ENCODE results near the gene AGPAT1. TPM values are rescaled to one million over a fixed set of nuclear protein-coding genes. Genes with fewer than 3 reads are reported as not detected.

Gene AGPAT1
- total and polyA plus RNA-seq, 8 donors = 7.3 to 52.6 (median 34.9) TPM

DNA sequence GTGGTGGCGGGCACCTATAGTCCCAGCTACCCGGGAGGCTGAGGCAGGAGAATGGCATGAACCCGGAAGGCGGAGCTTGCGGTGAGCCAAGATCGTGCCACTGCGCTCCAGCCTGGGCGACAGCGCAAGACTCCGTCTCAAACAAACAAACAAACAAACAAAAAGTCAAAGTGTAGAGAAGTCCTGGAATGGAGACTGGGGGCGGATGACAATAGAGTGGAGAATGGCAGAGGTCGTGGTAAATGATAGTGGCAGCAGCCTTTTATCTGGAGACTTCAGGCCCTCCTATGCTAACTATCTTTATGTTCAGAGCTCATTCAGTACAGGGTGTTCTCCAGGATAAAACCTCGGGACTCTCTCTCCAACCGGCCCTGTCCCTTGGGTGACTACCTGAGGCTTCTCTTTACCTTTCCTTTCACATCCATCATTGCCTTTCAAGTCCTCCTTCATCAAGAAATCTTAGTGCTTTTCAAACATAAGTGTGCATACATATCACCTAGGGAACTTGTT is 44.4 kb downstream of the AGPAT1 start:
- intact Hi-C loops (cut with DNase I; ENCODE audit: low total_unique reads) = no loop called here
- H3K27ac ChIP-seq = no peak overlapping the region
- 82 to 87% (median 84%) methylated on average over 14 of the region's 14 CpGs for WGBS, 5 donors

DNA sequence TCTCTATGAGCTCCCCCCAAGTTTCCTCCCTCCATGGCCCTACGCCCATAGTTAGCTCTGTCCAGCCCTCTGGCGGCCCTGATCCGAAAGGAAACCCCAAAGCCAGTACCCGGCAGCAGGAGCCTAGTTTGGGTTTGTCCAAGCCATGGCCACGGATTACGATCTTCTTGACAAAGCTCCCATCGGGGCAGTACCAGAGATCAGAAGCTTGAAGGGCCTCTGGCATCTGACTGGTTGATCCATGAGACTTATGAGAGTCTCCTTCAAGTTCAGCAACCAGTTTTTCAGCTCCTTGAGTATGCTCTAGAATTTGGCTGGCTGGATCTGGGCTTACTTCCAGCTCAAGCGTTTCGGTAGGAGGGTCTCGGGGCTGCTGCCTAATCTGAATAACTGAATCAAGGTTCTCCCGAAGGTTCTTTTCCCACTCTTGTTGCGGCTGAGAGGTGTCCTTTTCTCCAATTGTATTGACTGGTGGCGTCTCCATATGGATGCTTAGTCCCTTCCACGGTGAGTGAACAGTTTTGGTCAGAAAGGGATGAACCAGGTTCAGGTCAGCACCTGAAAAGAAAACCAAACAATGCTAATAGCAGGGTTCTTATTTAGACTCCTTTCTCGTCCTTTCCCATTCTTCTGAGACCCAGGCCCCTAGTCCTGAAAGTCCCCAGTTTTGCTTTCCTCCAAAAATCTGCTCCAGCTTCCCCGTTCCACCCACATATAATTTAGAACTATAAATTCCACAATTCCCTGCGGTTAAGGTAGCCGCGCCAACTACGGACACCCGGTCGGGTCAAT is 46.4 kb downstream of the AGPAT1 start:
- H3K36me3 ChIP-seq = peaks cover 6 to 26% (median 21%) of the 10 kb centered on the region in 4 donors
- DNase-seq = no peak
- peaks cover 26 to 51% (median 40%) of the 10 kb centered on the region in 4 donors for H3K4me1 ChIP-seq
- 22 to 29% (median 28%) methylated on average over 22 of the region's 22 CpGs for WGBS, 5 donors
- H3K4me3 ChIP-seq = peak overlapping the region; percentile 45 to 86 (median 66)
- TF ChIP-seq, protein P1, sequence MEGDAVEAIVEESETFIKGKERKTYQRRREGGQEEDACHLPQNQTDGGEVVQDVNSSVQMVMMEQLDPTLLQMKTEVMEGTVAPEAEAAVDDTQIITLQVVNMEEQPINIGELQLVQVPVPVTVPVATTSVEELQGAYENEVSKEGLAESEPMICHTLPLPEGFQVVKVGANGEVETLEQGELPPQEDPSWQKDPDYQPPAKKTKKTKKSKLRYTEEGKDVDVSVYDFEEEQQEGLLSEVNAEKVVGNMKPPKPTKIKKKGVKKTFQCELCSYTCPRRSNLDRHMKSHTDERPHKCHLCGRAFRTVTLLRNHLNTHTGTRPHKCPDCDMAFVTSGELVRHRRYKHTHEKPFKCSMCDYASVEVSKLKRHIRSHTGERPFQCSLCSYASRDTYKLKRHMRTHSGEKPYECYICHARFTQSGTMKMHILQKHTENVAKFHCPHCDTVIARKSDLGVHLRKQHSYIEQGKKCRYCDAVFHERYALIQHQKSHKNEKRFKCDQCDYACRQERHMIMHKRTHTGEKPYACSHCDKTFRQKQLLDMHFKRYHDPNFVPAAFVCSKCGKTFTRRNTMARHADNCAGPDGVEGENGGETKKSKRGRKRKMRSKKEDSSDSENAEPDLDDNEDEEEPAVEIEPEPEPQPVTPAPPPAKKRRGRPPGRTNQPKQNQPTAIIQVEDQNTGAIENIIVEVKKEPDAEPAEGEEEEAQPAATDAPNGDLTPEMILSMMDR (IDR thresholded peaks at IDR 0.05) = no peak
- TF ChIP-seq POLR2AphosphoS5 (IDR thresholded peaks at IDR 0.05) = no peak
- no peak for TF ChIP-seq POLR2A (IDR thresholded peaks at IDR 0.05)
- no peak for TF ChIP-seq EP300 (IDR thresholded peaks at IDR 0.05)
- H3K27me3 ChIP-seq = no peaks in the 10 kb centered on the region
- peak overlapping the region; percentile 85 to 95 (median 92) for H3K27ac ChIP-seq
- intact Hi-C loops (cut with DNase I; ENCODE audit: low total_unique reads) = no loop called here
- no peaks in the 10 kb centered on the region for H3K9me3 ChIP-seq

More for the DNA sequence above, 44.4 kb downstream of the AGPAT1 start:
- DNase-seq = no peak
- Histone ChIP-seq H3K36me3 (peaks cover 0 to 6% (median under 1%) of the 10 kb centered on the region in 4 donors), H3K4me1 (peaks cover 26 to 36% (median 30%) of the 10 kb centered on the region in 4 donors), H3K27me3 (no peaks in the 10 kb centered on the region), H3K4me3 (no peak overlapping the region), H3K9me3 (no peaks in the 10 kb centered on the region)
- TF ChIP-seq, protein P1 (IDR thresholded peaks at IDR 0.05) = no peak
- TF ChIP-seq POLR2AphosphoS5 (IDR thresholded peaks at IDR 0.05) (no peak), EP300 (IDR thresholded peaks at IDR 0.05) (no peak), POLR2A (IDR thresholded peaks at IDR 0.05) (no peak)

DNA sequence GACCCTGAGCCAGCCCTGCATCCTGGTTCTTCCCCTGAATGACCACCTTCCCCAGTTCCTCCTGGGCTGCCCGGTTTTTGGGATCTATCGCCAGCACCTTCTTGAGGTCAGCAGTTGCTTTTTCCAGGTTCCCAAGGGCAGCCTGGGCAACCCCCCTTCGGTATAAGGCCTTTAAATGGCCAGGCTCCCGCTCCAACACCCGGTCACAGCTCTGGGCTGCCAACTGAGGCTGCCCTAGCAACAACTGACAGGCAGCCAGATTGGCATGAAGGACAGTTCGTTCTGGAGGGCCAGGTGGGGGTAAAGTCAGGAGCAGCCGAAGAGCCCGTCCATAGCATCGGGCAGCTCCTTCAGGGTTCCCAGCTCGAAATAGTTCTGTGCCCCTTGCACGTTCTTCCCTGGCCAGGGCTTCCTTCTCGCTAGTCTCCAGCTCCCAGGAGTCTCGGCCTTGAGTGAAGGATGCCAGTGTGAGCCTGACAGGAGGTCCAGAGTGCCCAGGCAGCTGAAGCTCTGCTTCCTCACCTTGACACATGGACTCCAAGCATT is 47.1 kb downstream of the AGPAT1 start:
- intact Hi-C loops (cut with DNase I; ENCODE audit: low total_unique reads) = no loop called here

More for the DNA sequence above, 47.1 kb downstream of the AGPAT1 start:
- Histone ChIP-seq H3K27ac (peak overlapping the region; percentile 85 to 95 (median 92)), H3K9me3 (no peaks in the 10 kb centered on the region), H3K4me1 (peaks cover 26 to 56% (median 43%) of the 10 kb centered on the region in 4 donors), H3K27me3 (no peaks in the 10 kb centered on the region), H3K36me3 (peaks cover 13 to 32% (median 27%) of the 10 kb centered on the region in 4 donors), H3K4me3 (peak overlapping the region; percentile 45 to 86 (median 66))
- TF ChIP-seq POLR2A (IDR thresholded peaks at IDR 0.05) (no peak), POLR2AphosphoS5 (IDR thresholded peaks at IDR 0.05) (no peak), EP300 (IDR thresholded peaks at IDR 0.05) (no peak)
- TF ChIP-seq, protein P1 (IDR thresholded peaks at IDR 0.05) = no peak
- 83 to 86% (median 85%) methylated on average over 13 of the region's 13 CpGs for WGBS, 5 donors
- no peak for DNase-seq

Data from stomach (tissue), 9 donors.